ENCODE data around the gene C1QTNF1. TPM values are rescaled to one million over a fixed set of nuclear protein-coding genes. Genes with fewer than 3 reads are reported as not detected.

Gene C1QTNF1
- total RNA-seq, 2 donors from 2014 or later = 445 to 518 TPM

- no peak overlapping the region for H3K4me3 ChIP-seq
- no peak for DNase-seq (ENCODE audit: low spot score)
- no peaks in the 10 kb centered on the region for H3K27me3 ChIP-seq (replicated peaks; ENCODE audit: insufficient read depth)
- H3K9me3 ChIP-seq = no peaks in the 10 kb centered on the region
- peaks cover 24 to 30% of the 10 kb centered on the region in 2 donors for H3K4me1 ChIP-seq (ENCODE audit: control insufficient read depth in 1 of 2, low read depth in 2 of 2)
- no peak for ATAC-seq (ENCODE audit: insufficient number of reproducible peaks, low FRiP score, low read depth)
- TF ChIP-seq CTCF (IDR thresholded peaks at IDR 0.05) = no peak
- H3K36me3 ChIP-seq = no peaks in the 10 kb centered on the region
- H3K27ac ChIP-seq = no peak overlapping the region
These were observed 20.1 kb upstream of the C1QTNF1 start for GRCh38 chr17:79003661-79004411.

GRCh38 chr17:79005063-79005861 lies 18.7 kb upstream of the C1QTNF1 start:
- Histone ChIP-seq H3K36me3 (no peaks in the 10 kb centered on the region), H3K9me3 (no peaks in the 10 kb centered on the region), H3K4me1 (ENCODE audit: control insufficient read depth in 1 of 2, low read depth in 2 of 2) (peaks cover 24 to 30% of the 10 kb centered on the region in 2 donors), H3K27ac (no peak overlapping the region), H3K4me3 (no peak overlapping the region), H3K27me3 (replicated peaks; ENCODE audit: insufficient read depth) (no peaks in the 10 kb centered on the region)
- DNase-seq (ENCODE audit: low spot score) (no peak), ATAC-seq (ENCODE audit: insufficient number of reproducible peaks, low FRiP score, low read depth) (no peak)
- no peak for TF ChIP-seq CTCF (IDR thresholded peaks at IDR 0.05)

GRCh38 chr17:79006046-79006445 lies 17.9 kb upstream of the C1QTNF1 start:
- DNase-seq (ENCODE audit: low spot score) (no peak), ATAC-seq (ENCODE audit: insufficient number of reproducible peaks, low FRiP score, low read depth) (no peak)
- Histone ChIP-seq H3K36me3 (no peaks in the 10 kb centered on the region), H3K27me3 (replicated peaks; ENCODE audit: insufficient read depth) (no peaks in the 10 kb centered on the region), H3K4me3 (no peak overlapping the region), H3K9me3 (no peaks in the 10 kb centered on the region), H3K4me1 (ENCODE audit: control insufficient read depth in 1 of 2, low read depth in 2 of 2) (peaks cover 26 to 32% of the 10 kb centered on the region in 2 donors), H3K27ac (no peak overlapping the region)
- TF ChIP-seq CTCF (IDR thresholded peaks at IDR 0.05) = no peak

- DNase-seq (ENCODE audit: low spot score) (no peak), ATAC-seq (ENCODE audit: insufficient number of reproducible peaks, low FRiP score, low read depth) (no peak)
- no peaks in the 10 kb centered on the region for H3K27me3 ChIP-seq (replicated peaks; ENCODE audit: insufficient read depth)
- TF ChIP-seq CTCF (IDR thresholded peaks at IDR 0.05) = no peak
- H3K4me3 ChIP-seq = no peak overlapping the region
- H3K27ac ChIP-seq = no peak overlapping the region
- H3K9me3 ChIP-seq = no peaks in the 10 kb centered on the region
- no peaks in the 10 kb centered on the region for H3K36me3 ChIP-seq
- peaks cover 26 to 32% of the 10 kb centered on the region in 2 donors for H3K4me1 ChIP-seq (ENCODE audit: control insufficient read depth in 1 of 2, low read depth in 2 of 2)
These were observed 17.0 kb upstream of the C1QTNF1 start for GRCh38 chr17:79006794-79007503.

Data from thoracic aorta (tissue), 2 donors.